Activated naive CD4-positive, alpha-beta T cell treated with anti-CD3 and anti-CD28 coated beads for 36 hours (primary cell): Measurements from ENCODE around the gene LAMA2. TPM values are rescaled to one million over a fixed set of nuclear protein-coding genes. Genes with fewer than 3 reads are reported as not detected.
"Not testable (repeated sequence)": the region's sequence is repeated elsewhere in the genome, so short reads cannot be mapped to it uniquely, and the experiment has no call there.

Experiments
- CTCF ChIA-PET: fragments of 350-600 bp; sonication (Branson Sonifier 250); formaldehyde crosslinking; loops from one replicate; lab custom pipeline; 2021; ENCODE audit warnings: antibody characterized with exemption; lab: Charles Lee
- DNase-seq: peaks from one replicate; pipeline ENCODE4 v3.0.0-alpha.2; 2020
- H3K27ac Mint-ChIP-seq: one replicate; pipeline ENCODE4 v1.8.0; 2021; ENCODE audit warnings: mild to moderate bottlenecking, mixed read lengths
- H3K27me3 Mint-ChIP-seq: one replicate; pipeline ENCODE4 v1.8.0; 2021; ENCODE audit warnings: low read depth, mixed read lengths
- H3K36me3 Mint-ChIP-seq: one replicate; pipeline ENCODE4 v1.8.0; 2021; ENCODE audit warnings: low read depth, mixed read lengths
- H3K4me1 Mint-ChIP-seq: one replicate; pipeline ENCODE4 v1.8.0; 2021; ENCODE audit warnings: low read depth, mixed read lengths
- H3K4me3 Mint-ChIP-seq: one replicate; pipeline ENCODE4 v1.8.0; 2021; ENCODE audit warnings: mild to moderate bottlenecking, moderate library complexity, mixed read lengths
- H3K9me3 Mint-ChIP-seq: one replicate; pipeline ENCODE4 v1.8.0; 2021; ENCODE audit warnings: mixed read lengths
- intact Hi-C: fragments of 100-400 bp; cut with micrococcal nuclease; formaldehyde crosslinking; loops from one replicate; pipeline ENCODE4 v1.15.1; 2023
- total RNA-seq, 2 experiments: library from RNA; stranded (reverse); gene quantifications; one replicate each; pipeline ENCODE4 v1.2.3, GENCODE V29; 2021

LAMA2 gene
- total RNA-seq, 2 experiments from 2014 or later: 0.86 to 2.2 TPM

DNA sequence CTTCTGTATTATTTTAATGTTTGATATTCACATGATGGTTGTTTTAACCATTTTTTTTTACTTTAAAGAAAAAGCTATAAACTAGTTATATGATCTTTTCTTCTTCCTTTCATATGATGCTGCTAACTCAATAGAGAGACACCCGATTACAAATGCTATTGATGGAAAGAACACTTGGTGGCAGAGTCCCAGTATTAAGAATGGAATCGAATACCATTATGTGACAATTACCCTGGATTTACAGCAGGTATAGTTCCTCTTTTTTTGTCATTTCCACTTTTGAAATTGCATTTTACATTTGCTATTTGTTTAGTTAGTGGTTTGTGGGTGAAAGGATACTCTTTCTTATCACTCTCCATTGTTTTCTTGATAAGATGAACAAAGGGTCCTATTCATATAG lies 176.7 kb downstream of the LAMA2 start:
- intact Hi-C loops: no loop called here
- H3K4me1 Mint-ChIP-seq: no peaks in the 10 kb centered on the region
- no peak for DNase-seq
- no peak overlapping the region for H3K27ac Mint-ChIP-seq
- no peaks in the 10 kb centered on the region for H3K36me3 Mint-ChIP-seq
- peaks cover 9% of the 10 kb centered on the region for H3K27me3 Mint-ChIP-seq
- CTCF ChIA-PET: no interaction called here
- H3K9me3 Mint-ChIP-seq: no peaks in the 10 kb centered on the region
- H3K4me3 Mint-ChIP-seq: no peak overlapping the region

GRCh38 chr6:129069006-129069405 lies 186.1 kb downstream of the LAMA2 start:
- DNase-seq: no peak
- H3K4me3 Mint-ChIP-seq: no peak overlapping the region
- H3K36me3 Mint-ChIP-seq: no peaks in the 10 kb centered on the region
- H3K4me1 Mint-ChIP-seq: no peaks in the 10 kb centered on the region
- H3K27me3 Mint-ChIP-seq: peaks cover 6% of the 10 kb centered on the region
- intact Hi-C loops: no loop called here
- no peak overlapping the region for H3K27ac Mint-ChIP-seq
- CTCF ChIA-PET: no interaction called here
- no peaks in the 10 kb centered on the region for H3K9me3 Mint-ChIP-seq

- intact Hi-C loops: no loop called here
- no peaks in the 10 kb centered on the region for H3K9me3 Mint-ChIP-seq
- peaks cover 13% of the 10 kb centered on the region for H3K27me3 Mint-ChIP-seq
Measured at GRCh38 chr6:129073051-129073450, 190.1 kb downstream of the LAMA2 start.

DNA sequence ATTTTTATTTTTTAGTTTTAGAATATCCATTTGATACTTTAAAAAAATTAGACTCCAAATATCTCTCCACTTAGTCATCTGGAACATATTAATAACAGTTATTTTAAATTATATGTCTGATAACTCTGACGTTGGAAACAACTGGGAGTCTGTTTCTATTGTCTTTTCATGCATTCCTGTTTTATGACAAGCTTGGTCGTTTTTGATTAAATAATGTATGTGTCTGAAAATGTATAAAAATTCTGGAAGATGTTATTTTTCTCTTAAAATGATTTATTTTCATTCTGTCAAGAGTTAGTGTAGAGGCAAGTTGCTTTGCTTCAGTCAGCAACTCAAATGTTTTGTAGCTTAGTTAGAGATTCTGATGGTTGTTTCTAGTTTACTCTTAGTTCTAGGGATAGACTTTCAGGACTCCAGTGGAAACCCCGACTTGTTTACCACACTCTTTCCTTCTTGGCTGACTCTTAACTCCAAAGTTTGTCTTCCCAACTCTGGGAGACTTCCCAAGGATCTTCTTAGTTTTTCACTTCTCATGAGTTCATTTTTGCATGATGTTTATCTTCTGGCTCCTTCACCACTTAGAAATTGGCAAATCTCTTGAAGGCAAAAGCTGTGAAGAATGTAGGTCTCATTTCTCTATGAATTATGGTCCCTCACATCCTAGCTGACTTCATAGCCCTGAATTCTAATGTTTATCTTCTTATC lies 190.9 kb downstream of the LAMA2 start:
- Mint-ChIP-seq H3K27me3 (peaks cover 15% of the 10 kb centered on the region), H3K36me3 (no peaks in the 10 kb centered on the region), H3K4me1 (no peaks in the 10 kb centered on the region), H3K4me3 (no peak overlapping the region), H3K27ac (no peak overlapping the region), H3K9me3 (no peaks in the 10 kb centered on the region)
- intact Hi-C loops: no loop called here
- CTCF ChIA-PET: no interaction called here
- DNase-seq: no peak

More at GRCh38 chr6:129073051-129073450, 190.1 kb downstream of the LAMA2 start:
- no peak for DNase-seq
- CTCF ChIA-PET: no interaction called here
- no peaks in the 10 kb centered on the region for H3K36me3 Mint-ChIP-seq
- H3K27ac Mint-ChIP-seq: no peak overlapping the region
- H3K4me1 Mint-ChIP-seq: no peaks in the 10 kb centered on the region
- H3K4me3 Mint-ChIP-seq: no peak overlapping the region

GRCh38 chr6:129084406-129084805 lies 201.5 kb downstream of the LAMA2 start:
- intact Hi-C loops: no loop called here
- no peaks in the 10 kb centered on the region for H3K36me3 Mint-ChIP-seq
- no peak for DNase-seq
- H3K4me3 Mint-ChIP-seq: no peak overlapping the region
- H3K27me3 Mint-ChIP-seq: peaks cover 5% of the 10 kb centered on the region
- H3K9me3 Mint-ChIP-seq: no peaks in the 10 kb centered on the region
- CTCF ChIA-PET: no interaction called here
- no peak overlapping the region for H3K27ac Mint-ChIP-seq
- H3K4me1 Mint-ChIP-seq: no peaks in the 10 kb centered on the region

GRCh38 chr6:129088481-129088880 lies 205.5 kb downstream of the LAMA2 start:
- H3K4me1 Mint-ChIP-seq, intact Hi-C loops, H3K9me3 Mint-ChIP-seq, H3K4me3 Mint-ChIP-seq, DNase-seq, H3K36me3 Mint-ChIP-seq, CTCF ChIA-PET, H3K27me3 Mint-ChIP-seq, H3K27ac Mint-ChIP-seq: not testable (repeated sequence)

DNA sequence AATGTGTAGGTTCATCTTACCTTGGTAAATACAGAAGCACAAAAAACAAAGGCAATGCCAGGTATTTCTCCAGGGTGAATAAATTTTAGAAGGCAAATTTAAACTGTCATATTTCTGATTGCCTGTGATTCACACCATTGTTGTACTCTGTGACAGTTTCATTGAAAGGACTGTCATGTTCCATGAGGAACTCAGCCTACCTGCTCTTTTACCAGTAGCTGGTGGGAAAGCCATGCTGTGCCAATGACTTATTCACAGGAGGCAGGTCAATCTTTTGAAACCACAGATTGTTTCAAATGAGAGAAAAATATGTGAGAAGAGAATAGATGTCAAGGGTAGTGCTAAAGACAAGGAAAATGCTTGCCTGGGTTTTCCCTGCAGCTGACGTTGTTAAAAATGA lies 206.4 kb downstream of the LAMA2 start:
- CTCF ChIA-PET: no interaction called here
- intact Hi-C loops: no loop called here
- Mint-ChIP-seq H3K27ac (no peak overlapping the region), H3K4me3 (no peak overlapping the region), H3K27me3 (peaks cover 6% of the 10 kb centered on the region), H3K4me1 (no peaks in the 10 kb centered on the region), H3K9me3 (no peaks in the 10 kb centered on the region), H3K36me3 (no peaks in the 10 kb centered on the region)
- no peak for DNase-seq

GRCh38 chr6:129094147-129094546 lies 211.2 kb downstream of the LAMA2 start:
- Mint-ChIP-seq H3K27ac (no peak overlapping the region), H3K4me3 (no peak overlapping the region), H3K4me1 (no peaks in the 10 kb centered on the region), H3K36me3 (no peaks in the 10 kb centered on the region), H3K9me3 (no peaks in the 10 kb centered on the region), H3K27me3 (peaks cover 2% of the 10 kb centered on the region)
- no peak for DNase-seq
- intact Hi-C loops: no loop called here
- CTCF ChIA-PET: no interaction called here

DNA sequence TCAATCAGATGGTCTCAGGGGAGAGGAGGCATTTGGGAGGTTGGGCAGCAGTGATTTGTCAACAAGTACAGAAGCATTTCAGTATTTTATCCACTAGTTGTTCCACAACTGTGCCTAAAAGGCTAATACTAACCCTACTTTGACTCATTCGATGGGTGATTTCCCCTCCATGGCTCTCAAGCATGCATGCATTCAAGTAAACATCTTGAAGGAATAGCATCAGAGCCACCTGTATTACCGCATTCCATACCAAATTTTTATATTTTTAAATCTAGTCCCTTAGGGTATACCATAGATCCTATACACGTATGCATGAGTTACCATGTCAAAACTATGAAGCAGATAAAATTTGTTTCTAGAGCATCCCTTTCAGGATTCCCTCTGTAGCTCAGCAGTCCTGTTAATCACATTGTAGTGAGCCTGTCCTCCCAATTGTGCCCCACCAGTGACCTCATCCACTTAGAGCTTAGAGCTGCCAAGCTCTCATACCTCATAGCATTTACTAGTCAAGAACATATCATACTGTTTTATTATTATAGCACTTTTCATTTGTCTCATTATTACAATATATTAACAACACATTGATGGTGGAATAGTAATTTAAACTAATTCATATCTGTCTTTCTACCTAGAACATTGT lies 213.8 kb downstream of the LAMA2 start:
- intact Hi-C loops: no loop called here
- H3K9me3 Mint-ChIP-seq: no peaks in the 10 kb centered on the region
- no peaks in the 10 kb centered on the region for H3K4me1 Mint-ChIP-seq
- peaks cover 2% of the 10 kb centered on the region for H3K27me3 Mint-ChIP-seq
- DNase-seq: no peak
- H3K27ac Mint-ChIP-seq: no peak overlapping the region
- no peak overlapping the region for H3K4me3 Mint-ChIP-seq
- no peaks in the 10 kb centered on the region for H3K36me3 Mint-ChIP-seq
- CTCF ChIA-PET: no interaction called here

DNA sequence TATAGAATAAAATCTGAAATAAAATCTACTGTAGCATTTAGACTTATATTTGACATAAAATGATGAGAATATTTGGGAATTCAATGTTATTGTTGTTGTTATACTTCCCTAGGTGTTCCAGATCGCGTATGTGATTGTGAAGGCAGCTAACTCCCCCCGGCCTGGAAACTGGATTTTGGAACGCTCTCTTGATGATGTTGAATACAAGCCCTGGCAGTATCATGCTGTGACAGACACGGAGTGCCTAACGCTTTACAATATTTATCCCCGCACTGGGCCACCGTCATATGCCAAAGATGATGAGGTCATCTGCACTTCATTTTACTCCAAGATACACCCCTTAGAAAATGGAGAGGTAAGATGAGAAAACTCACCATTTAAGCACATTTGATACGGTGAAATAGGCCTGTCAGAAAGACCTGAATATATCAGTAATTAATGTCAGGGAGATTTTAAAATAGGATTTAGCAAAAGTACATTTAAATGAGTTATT lies 215.2 kb downstream of the LAMA2 start:
- no peak for DNase-seq
- Mint-ChIP-seq H3K27ac (no peak overlapping the region), H3K4me3 (no peak overlapping the region), H3K9me3 (no peaks in the 10 kb centered on the region), H3K36me3 (no peaks in the 10 kb centered on the region), H3K4me1 (no peaks in the 10 kb centered on the region), H3K27me3 (peaks cover 5% of the 10 kb centered on the region)
- intact Hi-C loops: no loop called here
- CTCF ChIA-PET: no interaction called here

DNA sequence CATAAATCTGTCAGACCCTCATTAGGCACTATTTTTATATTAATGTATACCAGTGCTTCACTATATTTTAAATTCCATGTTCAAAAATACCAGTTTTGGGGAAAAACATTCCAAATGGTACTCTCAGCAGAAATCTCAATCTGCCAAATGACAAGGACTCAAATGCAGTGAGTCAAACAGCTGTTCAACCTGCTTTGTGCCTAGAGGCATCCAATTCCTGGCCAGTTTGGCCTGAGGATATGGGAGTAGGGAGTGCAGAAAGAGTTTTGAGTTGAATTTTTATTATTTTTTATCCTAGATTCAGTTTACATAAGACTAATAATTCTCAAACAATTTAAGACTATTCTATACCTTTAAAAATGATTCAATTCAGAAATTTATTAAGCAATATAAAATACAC lies 216.8 kb downstream of the LAMA2 start:
- CTCF ChIA-PET: no interaction called here
- Mint-ChIP-seq H3K9me3 (no peaks in the 10 kb centered on the region), H3K4me3 (no peak overlapping the region), H3K36me3 (no peaks in the 10 kb centered on the region), H3K27ac (no peak overlapping the region), H3K4me1 (no peaks in the 10 kb centered on the region), H3K27me3 (peaks cover 2% of the 10 kb centered on the region)
- DNase-seq: no peak
- intact Hi-C loops: no loop called here

DNA sequence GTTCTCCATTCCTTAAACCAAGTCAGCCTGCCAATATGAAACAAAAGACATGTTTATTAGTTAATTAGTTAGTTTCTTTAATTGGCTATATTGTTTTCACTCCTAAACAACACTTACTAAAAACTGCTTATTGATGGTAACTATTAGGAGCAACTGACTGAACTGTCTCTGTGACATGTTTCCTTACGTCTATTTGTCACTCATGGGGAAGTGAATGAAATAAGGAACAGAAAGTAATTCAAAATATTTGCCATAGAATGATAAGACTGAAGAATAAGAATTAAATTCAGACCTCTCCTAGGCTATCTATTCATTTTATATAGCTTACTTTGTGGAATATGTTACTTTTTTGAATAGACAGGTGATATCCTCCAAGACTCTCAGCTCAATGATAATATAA lies 217.2 kb downstream of the LAMA2 start:
- Mint-ChIP-seq H3K27ac (no peak overlapping the region), H3K9me3 (no peaks in the 10 kb centered on the region), H3K36me3 (no peaks in the 10 kb centered on the region), H3K27me3 (peaks cover 2% of the 10 kb centered on the region), H3K4me3 (no peak overlapping the region), H3K4me1 (no peaks in the 10 kb centered on the region)
- intact Hi-C loops: no loop called here
- no peak for DNase-seq
- CTCF ChIA-PET: no interaction called here

DNA sequence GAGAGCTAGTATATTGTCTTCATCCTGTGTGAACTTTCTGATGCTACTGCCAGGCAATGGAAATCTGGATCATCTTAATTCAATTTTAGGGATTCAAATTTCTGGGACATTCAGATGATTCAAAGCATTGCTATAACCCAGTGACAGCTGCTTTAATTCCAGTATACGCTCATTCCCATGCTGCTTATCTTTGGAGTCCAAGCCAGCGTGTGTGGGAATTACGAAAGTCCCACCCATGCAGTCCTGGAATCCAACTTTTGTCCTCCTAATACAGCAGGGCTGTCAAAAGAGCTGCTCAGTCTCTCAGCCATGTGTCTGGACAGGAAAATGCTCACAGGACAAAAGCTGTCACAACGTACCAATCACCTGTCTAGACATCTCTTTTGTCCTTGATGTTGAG lies 219.8 kb downstream of the LAMA2 start:
- CTCF ChIA-PET: no interaction called here
- Mint-ChIP-seq H3K4me1 (no peaks in the 10 kb centered on the region), H3K9me3 (no peaks in the 10 kb centered on the region), H3K36me3 (no peaks in the 10 kb centered on the region), H3K4me3 (no peak overlapping the region), H3K27ac (no peak overlapping the region), H3K27me3 (peaks cover 11% of the 10 kb centered on the region)
- intact Hi-C loops: no loop called here
- DNase-seq: no peak
